ENCODE results near the gene DIDO1. TPM values are rescaled to one million over a fixed set of nuclear protein-coding genes. Genes with fewer than 3 reads are reported as not detected.
"Not testable (repeated sequence)": the region's sequence is repeated elsewhere in the genome, so short reads cannot be mapped to it uniquely, and the experiment has no call there.

DIDO1 gene
- total RNA-seq, 3 donors from 2014 or later (not counting 1 experiment from before 2014, with no cell fraction given): 79.5 to 116 (median 83.4) TPM

- no peak overlapping the region for H3K4me3 Mint-ChIP-seq
Measured at GRCh38 chr20:62874964-62875344, 51.4 kb downstream of the DIDO1 start.

GRCh38 chr20:62873681-62874031 is 52.6 kb downstream of the DIDO1 start:
- peaks cover 7 to 24% of the 10 kb centered on the region in 2 donors for H3K4me1 Mint-ChIP-seq
- ATAC-seq; H3K4me3 Mint-ChIP-seq; H3K27me3 Mint-ChIP-seq (ENCODE audit: low read depth in 2 of 2); H3K36me3 Mint-ChIP-seq; intact Hi-C loops (cut with micrococcal nuclease); H3K27me3 ChIP-seq (ENCODE audit: control insufficient read depth, insufficient read depth, low read length); H3K9me3 Mint-ChIP-seq; H3K4me3 ChIP-seq (ENCODE audit: low read length); H3K9me3 ChIP-seq (ENCODE audit: control insufficient read depth, insufficient read depth, low read length); H3K27ac ChIP-seq (ENCODE audit: low read length); H3K36me3 ChIP-seq (ENCODE audit: control insufficient read depth, insufficient read depth, low read length): not testable (repeated sequence)
- peak overlapping the region in 1 of 2 donors; percentile 38 for H3K27ac Mint-ChIP-seq
- WGBS (ENCODE audit: insufficient coverage): 5% methylated on average over 13 of the region's 15 CpGs
- H3K4me1 ChIP-seq (ENCODE audit: control insufficient read depth, insufficient read depth, low read length): peaks cover 11% of the 10 kb centered on the region
- peak in 1 of 2 donors; percentile 51 for DNase-seq

More at GRCh38 chr20:62874964-62875344, 51.4 kb downstream of the DIDO1 start:
- peaks cover 11% of the 10 kb centered on the region for H3K4me1 ChIP-seq (ENCODE audit: control insufficient read depth, insufficient read depth, low read length)
- H3K4me3 ChIP-seq (ENCODE audit: low read length): no peak overlapping the region
- Mint-ChIP-seq H3K27me3 (ENCODE audit: low read depth in 2 of 2) (peaks cover 0 to 8% of the 10 kb centered on the region in 2 donors), H3K9me3 (no peaks in the 10 kb centered on the region), H3K36me3 (no peaks in the 10 kb centered on the region), H3K4me1 (peaks cover 7 to 24% of the 10 kb centered on the region in 2 donors), H3K27ac (no peak overlapping the region)
- no peak for ATAC-seq
- DNase-seq: no peak
- 97% methylated on average over 7 of the region's 14 CpGs for WGBS (ENCODE audit: insufficient coverage)
- no peaks in the 10 kb centered on the region for H3K9me3 ChIP-seq (ENCODE audit: control insufficient read depth, insufficient read depth, low read length)
- no peaks in the 10 kb centered on the region for H3K27me3 ChIP-seq (ENCODE audit: control insufficient read depth, insufficient read depth, low read length)
- H3K27ac ChIP-seq (ENCODE audit: low read length): no peak overlapping the region
- no peak for TF ChIP-seq CTCF (IDR thresholded peaks at IDR 0.05)
- intact Hi-C loops (cut with micrococcal nuclease): no loop called here
- H3K36me3 ChIP-seq (ENCODE audit: control insufficient read depth, insufficient read depth, low read length): peaks cover 2% of the 10 kb centered on the region

GRCh38 chr20:62873280-62873679 is 53.0 kb downstream of the DIDO1 start:
- Histone ChIP-seq H3K27me3 (ENCODE audit: control insufficient read depth, insufficient read depth, low read length) (no peaks in the 10 kb centered on the region), H3K36me3 (ENCODE audit: control insufficient read depth, insufficient read depth, low read length) (no peaks in the 10 kb centered on the region), H3K4me3 (ENCODE audit: low read length) (no peak overlapping the region), H3K4me1 (ENCODE audit: control insufficient read depth, insufficient read depth, low read length) (peaks cover 11% of the 10 kb centered on the region), H3K27ac (ENCODE audit: low read length) (no peak overlapping the region), H3K9me3 (ENCODE audit: control insufficient read depth, insufficient read depth, low read length) (no peaks in the 10 kb centered on the region)
- H3K4me3 Mint-ChIP-seq: no peak overlapping the region
- TF ChIP-seq CTCF (IDR thresholded peaks at IDR 0.05): no peak
- H3K27ac Mint-ChIP-seq: peak overlapping the region in 1 of 2 donors; percentile 11
- no peaks in the 10 kb centered on the region for H3K9me3 Mint-ChIP-seq
- H3K27me3 Mint-ChIP-seq (ENCODE audit: low read depth in 2 of 2): peaks cover 0 to 8% of the 10 kb centered on the region in 2 donors
- no peak for DNase-seq
- 81% methylated on average over 4 of the region's 7 CpGs for WGBS (ENCODE audit: insufficient coverage)
- intact Hi-C loops (cut with micrococcal nuclease): no loop called here
- H3K4me1 Mint-ChIP-seq: peaks cover 7 to 24% of the 10 kb centered on the region in 2 donors
- no peak for ATAC-seq
- H3K36me3 Mint-ChIP-seq: no peaks in the 10 kb centered on the region

- no peaks in the 10 kb centered on the region for H3K9me3 ChIP-seq (ENCODE audit: control insufficient read depth, insufficient read depth, low read length)
- no peak overlapping the region for H3K4me3 Mint-ChIP-seq
- H3K4me3 ChIP-seq (ENCODE audit: low read length): no peak overlapping the region
- no peaks in the 10 kb centered on the region for H3K27me3 ChIP-seq (ENCODE audit: control insufficient read depth, insufficient read depth, low read length)
- peaks cover 7 to 24% of the 10 kb centered on the region in 2 donors for H3K4me1 Mint-ChIP-seq
- H3K27ac ChIP-seq (ENCODE audit: low read length): no peak overlapping the region
- no peaks in the 10 kb centered on the region for H3K36me3 ChIP-seq (ENCODE audit: control insufficient read depth, insufficient read depth, low read length)
- no peak for TF ChIP-seq CTCF (IDR thresholded peaks at IDR 0.05)
- H3K36me3 Mint-ChIP-seq: no peaks in the 10 kb centered on the region
- peaks cover 0 to 8% of the 10 kb centered on the region in 2 donors for H3K27me3 Mint-ChIP-seq (ENCODE audit: low read depth in 2 of 2)
- H3K4me1 ChIP-seq (ENCODE audit: control insufficient read depth, insufficient read depth, low read length): peaks cover 11% of the 10 kb centered on the region
- ATAC-seq (no peak), DNase-seq (no peak)
- intact Hi-C loops (cut with micrococcal nuclease): no loop called here
- WGBS (ENCODE audit: insufficient coverage): 93% methylated on average over 6 of the region's 6 CpGs
- H3K9me3 Mint-ChIP-seq: no peaks in the 10 kb centered on the region
- H3K27ac Mint-ChIP-seq: peak overlapping the region in 1 of 2 donors; percentile 11
Measured at GRCh38 chr20:62872862-62873261, 53.4 kb downstream of the DIDO1 start.
